HEK293 (cell line): ENCODE data around the gene PHF23.

Experiments used
- BCL11B ChIP-seq: fragments of 450-650 bp; formaldehyde crosslinking; IDR thresholded peaks from 2 replicates; pipeline ENCODE4 v1.5.1; 2016; ENCODE audit warnings: low read depth, missing biosample characterization, missing genetic modification characterization
- BCL6B ChIP-seq: fragments of 450-650 bp; formaldehyde crosslinking; IDR thresholded peaks from 2 replicates; pipeline ENCODE4 v1.5.1; 2017; ENCODE audit warnings: missing biosample characterization, missing genetic modification characterization
- GLI2 ChIP-seq: fragments of 450-650 bp; formaldehyde crosslinking; IDR thresholded peaks from 2 replicates; pipeline ENCODE4; 2017; ENCODE audit warnings: missing biosample characterization, missing genetic modification characterization, low read depth, borderline replicate concordance
- GLI4 ChIP-seq: fragments of 450-650 bp; formaldehyde crosslinking; IDR thresholded peaks from 2 replicates; pipeline ENCODE4 v1.5.1; 2016; ENCODE audit warnings: missing biosample characterization, missing genetic modification characterization
- HOXC10 ChIP-seq: sonication (generic); formaldehyde crosslinking; IDR thresholded peaks from 2 replicates; pipeline ENCODE4 v1.8.1; 2023; ENCODE audit warnings: mild to moderate bottlenecking, missing genetic modification reagents
- KLF17 ChIP-seq: fragments of 450-650 bp; formaldehyde crosslinking; IDR thresholded peaks from 2 replicates; pipeline ENCODE4 v1.5.1; 2016; ENCODE audit warnings: missing biosample characterization, missing genetic modification characterization
- MZF1 ChIP-seq: fragments of 450-650 bp; formaldehyde crosslinking; IDR thresholded peaks from 2 replicates; pipeline ENCODE4 v1.5.1; 2017; ENCODE audit warnings: missing biosample characterization, missing genetic modification characterization, borderline replicate concordance
- PRDM1 ChIP-seq: fragments of 450-650 bp; formaldehyde crosslinking; IDR thresholded peaks from 2 replicates; pipeline ENCODE4; 2016; ENCODE audit warnings: missing biosample characterization, missing genetic modification characterization
- SALL2 ChIP-seq: fragments of 450-650 bp; formaldehyde crosslinking; IDR thresholded peaks from 2 replicates; pipeline ENCODE4 v1.5.0; 2017; ENCODE audit warnings: missing biosample characterization, mild to moderate bottlenecking, missing genetic modification characterization, borderline replicate concordance
- YY1 ChIP-seq: fragments of 450-650 bp; formaldehyde crosslinking; IDR thresholded peaks from 2 replicates; pipeline ENCODE4 v1.5.1; 2018; ENCODE audit warnings: missing biosample characterization, missing genetic modification characterization
- YY2 ChIP-seq: fragments of 450-650 bp; formaldehyde crosslinking; IDR thresholded peaks from 2 replicates; pipeline ENCODE4 v1.5.1; 2016; ENCODE audit warnings: missing biosample characterization, missing genetic modification characterization
- ZBTB48 ChIP-seq: fragments of 450-650 bp; formaldehyde crosslinking; IDR thresholded peaks from 2 replicates; pipeline ENCODE4 v1.5.1; 2016; ENCODE audit warnings: missing biosample characterization, missing genetic modification characterization
- ZNF184 ChIP-seq: fragments of 450-650 bp; IDR thresholded peaks from 2 replicates; pipeline ENCODE4 v1.5.1; 2018; ENCODE audit warnings: missing biosample characterization, mild to moderate bottlenecking, missing genetic modification characterization
- ZNF214 ChIP-seq: fragments of 450-650 bp; formaldehyde crosslinking; IDR thresholded peaks from 2 replicates; pipeline ENCODE4 v1.5.1; 2017; ENCODE audit warnings: missing biosample characterization, mild to moderate bottlenecking, missing genetic modification characterization, borderline replicate concordance
- ZNF311 ChIP-seq: fragments of 450-650 bp; formaldehyde crosslinking; IDR thresholded peaks from 2 replicates; pipeline ENCODE4 v1.5.1; 2017; ENCODE audit warnings: missing biosample characterization, missing genetic modification characterization, borderline replicate concordance
- ZNF324 ChIP-seq: fragments of 450-650 bp; formaldehyde crosslinking; IDR thresholded peaks from 2 replicates; pipeline ENCODE4 v1.5.1; 2016; ENCODE audit warnings: missing biosample characterization, missing genetic modification characterization
- ZNF37A ChIP-seq: fragments of 450-650 bp; IDR thresholded peaks from 2 replicates; pipeline ENCODE4 v1.5.1; 2018; ENCODE audit warnings: missing biosample characterization, missing genetic modification characterization
- ZNF600 ChIP-seq: fragments of 450-650 bp; formaldehyde crosslinking; IDR thresholded peaks from 2 replicates; pipeline ENCODE4 v1.5.1; 2016; ENCODE audit warnings: missing biosample characterization, missing genetic modification characterization
- ZNF624 ChIP-seq: fragments of 450-650 bp; formaldehyde crosslinking; IDR thresholded peaks from 2 replicates; pipeline ENCODE4 v1.5.1; 2017; ENCODE audit warnings: missing biosample characterization, missing genetic modification characterization
- ZNF626 ChIP-seq: fragments of 450-650 bp; sonication (Bioruptor Pico); formaldehyde crosslinking; IDR thresholded peaks from 2 replicates; pipeline ENCODE4 v1.5.1; 2018; ENCODE audit warnings: missing biosample characterization, missing genetic modification characterization, inconsistent platforms
- ZNF629 ChIP-seq: fragments of 450-650 bp; formaldehyde crosslinking; IDR thresholded peaks from 2 replicates; pipeline ENCODE4 v1.5.1; 2017; ENCODE audit warnings: missing biosample characterization, missing genetic modification characterization
- ZNF660 ChIP-seq: fragments of 450-650 bp; IDR thresholded peaks from 2 replicates; pipeline ENCODE4 v1.5.1; 2018; ENCODE audit warnings: missing biosample characterization, mild to moderate bottlenecking, missing genetic modification characterization
- ZNF707 ChIP-seq: fragments of 450-650 bp; formaldehyde crosslinking; IDR thresholded peaks from 2 replicates; pipeline ENCODE4 v1.5.1; 2016; ENCODE audit warnings: missing biosample characterization, missing genetic modification characterization
- ZNF777 ChIP-seq: fragments of 450-650 bp; formaldehyde crosslinking; IDR thresholded peaks from 2 replicates; pipeline ENCODE4 v1.5.1; 2017; ENCODE audit warnings: missing biosample characterization, missing genetic modification characterization, borderline replicate concordance
- ZNF837 ChIP-seq: fragments of 450-650 bp; formaldehyde crosslinking; IDR thresholded peaks from 2 replicates; pipeline ENCODE4 v1.5.1; 2016; ENCODE audit warnings: missing biosample characterization, missing genetic modification characterization
- TF ChIP-seq, protein P1 (sequence below): fragments of 450-650 bp; formaldehyde crosslinking; IDR thresholded peaks from 2 replicates; pipeline ENCODE4 v1.5.1; 2016; ENCODE audit warnings: missing biosample characterization, missing genetic modification characterization
- TF ChIP-seq, protein P2 (sequence below): fragments of 450-650 bp; formaldehyde crosslinking; IDR thresholded peaks from 2 replicates; pipeline ENCODE4 v1.5.1; 2016; ENCODE audit warnings: missing biosample characterization, missing genetic modification characterization
- TF ChIP-seq, protein P3 (sequence below): fragments of 450-650 bp; formaldehyde crosslinking; IDR thresholded peaks from 2 replicates; pipeline ENCODE4 v1.5.0; 2017; ENCODE audit warnings: missing biosample characterization, missing genetic modification characterization, borderline replicate concordance
- TF ChIP-seq, protein P4 (sequence below): fragments of 450-650 bp; formaldehyde crosslinking; IDR thresholded peaks from 2 replicates; pipeline ENCODE4 v1.5.1; 2016; ENCODE audit warnings: missing biosample characterization, missing genetic modification characterization

PHF23 gene

DNA sequence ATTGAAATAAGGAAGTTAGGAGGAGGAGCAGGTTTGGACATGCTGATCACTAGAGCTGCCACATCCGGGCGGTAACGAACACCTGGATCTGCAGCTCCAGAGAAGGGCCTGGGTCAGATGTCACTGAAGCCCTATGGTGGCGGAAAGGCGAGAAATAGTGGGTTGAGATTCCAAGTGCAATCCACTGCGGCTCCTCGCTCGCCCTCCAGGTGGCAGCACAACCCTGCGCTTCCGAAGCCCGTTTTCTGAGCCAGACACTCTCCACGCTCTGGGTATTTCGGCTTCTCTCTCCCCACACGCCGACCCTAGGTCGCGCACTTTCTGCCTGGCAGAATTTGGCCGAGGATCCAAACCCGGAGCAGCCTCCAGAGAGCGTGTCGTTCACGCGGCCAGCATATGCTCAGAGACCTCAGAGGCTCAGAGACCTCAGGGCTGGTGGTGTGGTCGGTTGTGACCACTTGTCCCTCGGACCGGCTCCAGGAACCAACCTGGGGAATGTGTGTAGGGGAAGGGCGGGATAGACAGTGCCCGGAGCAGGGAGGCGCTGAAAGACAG, 41.3 kb upstream of the PHF23 start (continued):
- TF ChIP-seq KLF17 (tag by site-specific recombination) (peak; percentile 56; the same call in 1 of the 2 replicates), ZNF629 (tag by site-specific recombination) (peak; percentile 30), ZNF311 (no peak), ZNF837 (tag by site-specific recombination) (no peak), ZNF324 (tag by site-specific recombination) (no peak), ZNF624 (no peak), YY2 (no peak), ZNF600 (tag by site-specific recombination) (peak; percentile 94), ZNF707 (tag by site-specific recombination) (no peak), ZNF626 (tag by site-specific recombination) (no peak), ZNF660 (tag by site-specific recombination) (no peak; the same call in 1 of the 2 replicates), ZNF184 (tag by site-specific recombination) (no peak), ZBTB48 (tag by site-specific recombination) (no peak), HOXC10 (CRISPR knock-in tag) (peak; percentile 9; the same call in 1 of the 2 replicates), YY1 (tag by site-specific recombination) (no peak), GLI4 (no peak), SALL2 (tag by site-specific recombination) (no peak), BCL6B (tag by site-specific recombination) (no peak), MZF1 (tag by site-specific recombination) (no peak), ZNF214 (tag by site-specific recombination) (no peak), BCL11B (tag by site-specific recombination) (peak; percentile 85), ZNF777 (tag by site-specific recombination) (no peak), PRDM1 (tag by site-specific recombination) (peak; percentile 74), GLI2 (no peak), ZNF37A (tag by site-specific recombination) (no peak)
- TF ChIP-seq, protein P1, sequence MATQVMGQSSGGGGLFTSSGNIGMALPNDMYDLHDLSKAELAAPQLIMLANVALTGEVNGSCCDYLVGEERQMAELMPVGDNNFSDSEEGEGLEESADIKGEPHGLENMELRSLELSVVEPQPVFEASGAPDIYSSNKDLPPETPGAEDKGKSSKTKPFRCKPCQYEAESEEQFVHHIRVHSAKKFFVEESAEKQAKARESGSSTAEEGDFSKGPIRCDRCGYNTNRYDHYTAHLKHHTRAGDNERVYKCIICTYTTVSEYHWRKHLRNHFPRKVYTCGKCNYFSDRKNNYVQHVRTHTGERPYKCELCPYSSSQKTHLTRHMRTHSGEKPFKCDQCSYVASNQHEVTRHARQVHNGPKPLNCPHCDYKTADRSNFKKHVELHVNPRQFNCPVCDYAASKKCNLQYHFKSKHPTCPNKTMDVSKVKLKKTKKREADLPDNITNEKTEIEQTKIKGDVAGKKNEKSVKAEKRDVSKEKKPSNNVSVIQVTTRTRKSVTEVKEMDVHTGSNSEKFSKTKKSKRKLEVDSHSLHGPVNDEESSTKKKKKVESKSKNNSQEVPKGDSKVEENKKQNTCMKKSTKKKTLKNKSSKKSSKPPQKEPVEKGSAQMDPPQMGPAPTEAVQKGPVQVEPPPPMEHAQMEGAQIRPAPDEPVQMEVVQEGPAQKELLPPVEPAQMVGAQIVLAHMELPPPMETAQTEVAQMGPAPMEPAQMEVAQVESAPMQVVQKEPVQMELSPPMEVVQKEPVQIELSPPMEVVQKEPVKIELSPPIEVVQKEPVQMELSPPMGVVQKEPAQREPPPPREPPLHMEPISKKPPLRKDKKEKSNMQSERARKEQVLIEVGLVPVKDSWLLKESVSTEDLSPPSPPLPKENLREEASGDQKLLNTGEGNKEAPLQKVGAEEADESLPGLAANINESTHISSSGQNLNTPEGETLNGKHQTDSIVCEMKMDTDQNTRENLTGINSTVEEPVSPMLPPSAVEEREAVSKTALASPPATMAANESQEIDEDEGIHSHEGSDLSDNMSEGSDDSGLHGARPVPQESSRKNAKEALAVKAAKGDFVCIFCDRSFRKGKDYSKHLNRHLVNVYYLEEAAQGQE (tag by site-specific recombination) = 0 out of 2 replicates have a peak, but pooled peaks have one; percentile 23
- TF ChIP-seq, protein P2, sequence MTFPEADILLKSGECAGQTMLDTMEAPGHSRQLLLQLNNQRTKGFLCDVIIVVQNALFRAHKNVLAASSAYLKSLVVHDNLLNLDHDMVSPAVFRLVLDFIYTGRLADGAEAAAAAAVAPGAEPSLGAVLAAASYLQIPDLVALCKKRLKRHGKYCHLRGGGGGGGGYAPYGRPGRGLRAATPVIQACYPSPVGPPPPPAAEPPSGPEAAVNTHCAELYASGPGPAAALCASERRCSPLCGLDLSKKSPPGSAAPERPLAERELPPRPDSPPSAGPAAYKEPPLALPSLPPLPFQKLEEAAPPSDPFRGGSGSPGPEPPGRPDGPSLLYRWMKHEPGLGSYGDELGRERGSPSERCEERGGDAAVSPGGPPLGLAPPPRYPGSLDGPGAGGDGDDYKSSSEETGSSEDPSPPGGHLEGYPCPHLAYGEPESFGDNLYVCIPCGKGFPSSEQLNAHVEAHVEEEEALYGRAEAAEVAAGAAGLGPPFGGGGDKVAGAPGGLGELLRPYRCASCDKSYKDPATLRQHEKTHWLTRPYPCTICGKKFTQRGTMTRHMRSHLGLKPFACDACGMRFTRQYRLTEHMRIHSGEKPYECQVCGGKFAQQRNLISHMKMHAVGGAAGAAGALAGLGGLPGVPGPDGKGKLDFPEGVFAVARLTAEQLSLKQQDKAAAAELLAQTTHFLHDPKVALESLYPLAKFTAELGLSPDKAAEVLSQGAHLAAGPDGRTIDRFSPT (tag by site-specific recombination) = no peak
- TF ChIP-seq, protein P3, sequence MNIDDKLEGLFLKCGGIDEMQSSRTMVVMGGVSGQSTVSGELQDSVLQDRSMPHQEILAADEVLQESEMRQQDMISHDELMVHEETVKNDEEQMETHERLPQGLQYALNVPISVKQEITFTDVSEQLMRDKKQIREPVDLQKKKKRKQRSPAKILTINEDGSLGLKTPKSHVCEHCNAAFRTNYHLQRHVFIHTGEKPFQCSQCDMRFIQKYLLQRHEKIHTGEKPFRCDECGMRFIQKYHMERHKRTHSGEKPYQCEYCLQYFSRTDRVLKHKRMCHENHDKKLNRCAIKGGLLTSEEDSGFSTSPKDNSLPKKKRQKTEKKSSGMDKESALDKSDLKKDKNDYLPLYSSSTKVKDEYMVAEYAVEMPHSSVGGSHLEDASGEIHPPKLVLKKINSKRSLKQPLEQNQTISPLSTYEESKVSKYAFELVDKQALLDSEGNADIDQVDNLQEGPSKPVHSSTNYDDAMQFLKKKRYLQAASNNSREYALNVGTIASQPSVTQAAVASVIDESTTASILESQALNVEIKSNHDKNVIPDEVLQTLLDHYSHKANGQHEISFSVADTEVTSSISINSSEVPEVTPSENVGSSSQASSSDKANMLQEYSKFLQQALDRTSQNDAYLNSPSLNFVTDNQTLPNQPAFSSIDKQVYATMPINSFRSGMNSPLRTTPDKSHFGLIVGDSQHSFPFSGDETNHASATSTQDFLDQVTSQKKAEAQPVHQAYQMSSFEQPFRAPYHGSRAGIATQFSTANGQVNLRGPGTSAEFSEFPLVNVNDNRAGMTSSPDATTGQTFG (tag by site-specific recombination) = no peak
- TF ChIP-seq, protein P4, sequence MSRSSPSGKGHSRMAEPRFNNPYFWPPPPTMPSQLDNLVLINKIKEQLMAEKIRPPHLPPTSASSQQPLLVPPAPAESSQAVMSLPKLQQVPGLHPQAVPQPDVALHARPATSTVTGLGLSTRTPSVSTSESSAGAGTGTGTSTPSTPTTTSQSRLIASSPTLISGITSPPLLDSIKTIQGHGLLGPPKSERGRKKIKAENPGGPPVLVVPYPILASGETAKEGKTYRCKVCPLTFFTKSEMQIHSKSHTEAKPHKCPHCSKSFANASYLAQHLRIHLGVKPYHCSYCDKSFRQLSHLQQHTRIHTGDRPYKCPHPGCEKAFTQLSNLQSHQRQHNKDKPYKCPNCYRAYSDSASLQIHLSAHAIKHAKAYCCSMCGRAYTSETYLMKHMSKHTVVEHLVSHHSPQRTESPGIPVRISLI = no peak
